ENCODE results near the gene DNAH17.

Gene DNAH17

GRCh38 chr17:78550464-78550863 is 26.7 kb downstream of the DNAH17 start:
- DNase-seq, result no peak

GRCh38 chr17:78548725-78549124 is 28.5 kb downstream of the DNAH17 start:
- no peak for DNase-seq

- no peak for DNase-seq
Measured at GRCh38 chr17:78547035-78547434, 30.2 kb downstream of the DNAH17 start.

GRCh38 chr17:78546476-78546875 is 30.7 kb downstream of the DNAH17 start:
- no peak for DNase-seq

- DNase-seq, result no peak
Measured at GRCh38 chr17:78544881-78545755, 32.1 kb downstream of the DNAH17 start.

- DNase-seq, result no peak
Measured at GRCh38 chr17:78541488-78542206, 35.5 kb downstream of the DNAH17 start.

GRCh38 chr17:78539781-78540180 is 37.4 kb downstream of the DNAH17 start:
- no peak for DNase-seq

GRCh38 chr17:78538033-78538776 is 39.0 kb downstream of the DNAH17 start:
- peak in 5 of 56 donors; percentile 4 to 17 (median 16) for DNase-seq

GRCh38 chr17:78537217-78537860 is 39.9 kb downstream of the DNAH17 start:
- no peak for DNase-seq

- no peak for DNase-seq
Measured at GRCh38 chr17:78535273-78536197, 41.7 kb downstream of the DNAH17 start.

- DNase-seq, result peak in 6 of 56 donors; percentile 9 to 38 (median 24)
Measured at GRCh38 chr17:78534492-78535272, 42.5 kb downstream of the DNAH17 start.

- no peak for DNase-seq
Measured at GRCh38 chr17:78532922-78533640, 44.1 kb downstream of the DNAH17 start.

GRCh38 chr17:78532311-78532710 is 44.9 kb downstream of the DNAH17 start:
- no peak for DNase-seq

GRCh38 chr17:78530675-78531074 is 46.5 kb downstream of the DNAH17 start:
- DNase-seq, result no peak

GRCh38 chr17:78529871-78530670 is 47.1 kb downstream of the DNAH17 start:
- DNase-seq, result peak in 19 of 56 donors; percentile 2 to 54 (median 22)

- DNase-seq, result no peak
Measured at GRCh38 chr17:78529251-78529650, 47.9 kb downstream of the DNAH17 start.

GRCh38 chr17:78528541-78528940 is 48.7 kb downstream of the DNAH17 start:
- DNase-seq, result no peak

GRCh38 chr17:78527345-78527744 is 49.9 kb downstream of the DNAH17 start:
- DNase-seq, result no peak

Data from amygdala (tissue), 56 donors.